Measurements from ENCODE around the gene BCL11A. TPM values are rescaled to one million over a fixed set of nuclear protein-coding genes. Genes with fewer than 3 reads are reported as not detected.
"Not testable (repeated sequence)": the region's sequence is repeated elsewhere in the genome, so short reads cannot be mapped to it uniquely, and the experiment has no call there.

Gene BCL11A
- total and polyA plus RNA-seq, 2 donors from 2014 or later, result 1.4 to 8.7 TPM

GRCh38 chr2:60423505-60423904, 129.9 kb downstream of the BCL11A start:
- Histone ChIP-seq H3K4me3 (ENCODE audit: low read length in 3 of 3) (no peak overlapping the region), H3K27me3 (ENCODE audit: control insufficient read depth, insufficient read depth, low read length) (no peaks in the 10 kb centered on the region), H3K4me1 (ENCODE audit: control insufficient read depth in 2 of 3, insufficient read depth in 2 of 3, low read depth in 1 of 3, low read length in 3 of 3) (no peaks in the 10 kb centered on the region), H3K36me3 (ENCODE audit: control insufficient read depth in 2 of 3, insufficient read depth in 3 of 3, low read length in 3 of 3) (no peaks in the 10 kb centered on the region), H3K9me3 (ENCODE audit: control insufficient read depth in 2 of 3, insufficient read depth in 1 of 3, low read length in 3 of 3) (no peaks in the 10 kb centered on the region), H3K27ac (ENCODE audit: low read depth in 2 of 2, low read length in 2 of 2) (no peak overlapping the region), H3K9ac (ENCODE audit: low read length in 3 of 3) (no peak overlapping the region)
- FAIRE-seq (no peak), DNase-seq (no peak)
- intact Hi-C loops (cut with DNase I), result no loop called here
- TF ChIP-seq CTCF (IDR thresholded peaks at IDR 0.05; ENCODE audit: borderline replicate concordance, extremely low read depth, insufficient read depth), result no peak

DNA sequence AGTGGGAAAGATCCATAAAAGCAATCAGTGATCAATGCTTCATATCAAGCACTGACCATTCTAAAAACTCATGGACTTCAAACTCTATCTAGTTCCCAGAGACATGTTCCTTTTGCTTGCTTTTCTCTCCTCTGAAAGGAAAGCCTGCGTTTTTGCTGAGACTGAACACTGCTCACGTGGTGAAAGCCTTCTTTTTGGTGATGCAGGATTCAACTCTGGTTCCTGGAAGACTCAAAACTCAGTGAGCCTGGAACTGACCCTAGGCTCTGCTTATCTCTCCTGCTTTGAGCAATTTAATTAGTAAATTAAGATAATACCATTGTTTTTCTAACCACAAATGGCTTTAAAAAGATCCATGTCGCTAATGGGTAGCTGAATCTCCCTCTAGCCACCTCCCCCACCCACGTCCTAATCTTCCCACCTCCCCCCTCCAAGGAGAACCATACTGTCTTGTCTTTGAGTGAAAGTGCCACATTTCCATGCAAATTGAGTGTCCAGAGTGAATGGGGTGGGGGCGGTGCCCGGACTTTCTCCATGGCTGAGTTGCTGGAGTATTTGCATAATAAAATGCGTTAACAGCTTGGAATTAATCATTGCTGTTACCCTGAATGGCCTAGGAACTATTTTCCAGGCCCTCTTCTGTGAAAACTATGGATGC, 130.5 kb downstream of the BCL11A start:
- no peak for TF ChIP-seq CTCF (IDR thresholded peaks at IDR 0.05; ENCODE audit: borderline replicate concordance, extremely low read depth, insufficient read depth)

DNA sequence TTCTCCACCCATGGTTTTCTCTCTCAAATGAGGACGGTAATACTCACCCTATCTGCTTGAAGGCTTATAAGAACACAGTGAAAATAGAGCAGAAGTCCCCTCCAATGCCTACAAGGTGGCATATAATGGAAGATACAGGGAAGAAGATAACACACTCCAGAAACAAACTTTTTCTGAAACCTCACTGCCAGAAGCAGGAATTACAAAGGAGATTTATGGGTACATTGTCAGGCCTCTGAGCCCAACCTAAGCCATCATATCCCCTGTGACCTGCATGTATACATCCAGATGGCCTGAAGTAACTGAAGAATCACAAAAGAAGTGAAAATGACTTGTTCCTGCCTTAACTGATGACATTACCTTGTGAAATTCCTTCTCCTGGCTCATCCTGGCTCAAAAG, 136.2 kb downstream of the BCL11A start:
- H3K4me1 ChIP-seq (ENCODE audit: control insufficient read depth in 2 of 3, insufficient read depth in 2 of 3, low read depth in 1 of 3, low read length in 3 of 3); intact Hi-C loops (cut with DNase I); DNase-seq; FAIRE-seq; H3K9me3 ChIP-seq (ENCODE audit: control insufficient read depth in 2 of 3, insufficient read depth in 1 of 3, low read length in 3 of 3); H3K27ac ChIP-seq (ENCODE audit: low read depth in 2 of 2, low read length in 2 of 2); H3K27me3 ChIP-seq (ENCODE audit: control insufficient read depth, insufficient read depth, low read length); H3K9ac ChIP-seq (ENCODE audit: low read length in 3 of 3); H3K4me3 ChIP-seq (ENCODE audit: low read length in 3 of 3); H3K36me3 ChIP-seq (ENCODE audit: control insufficient read depth in 2 of 3, insufficient read depth in 3 of 3, low read length in 3 of 3): not testable (repeated sequence)

More for the DNA sequence above, 130.5 kb downstream of the BCL11A start:
- H3K9me3 ChIP-seq (ENCODE audit: control insufficient read depth in 2 of 3, insufficient read depth in 1 of 3, low read length in 3 of 3), result no peaks in the 10 kb centered on the region
- no peaks in the 10 kb centered on the region for H3K36me3 ChIP-seq (ENCODE audit: control insufficient read depth in 2 of 3, insufficient read depth in 3 of 3, low read length in 3 of 3)
- no peak overlapping the region for H3K27ac ChIP-seq (ENCODE audit: low read depth in 2 of 2, low read length in 2 of 2)
- no peak for DNase-seq
- no peak overlapping the region for H3K4me3 ChIP-seq (ENCODE audit: low read length in 3 of 3)
- FAIRE-seq, result no peak
- no peak overlapping the region for H3K9ac ChIP-seq (ENCODE audit: low read length in 3 of 3)
- intact Hi-C loops (cut with DNase I), result no loop called here
- no peaks in the 10 kb centered on the region for H3K27me3 ChIP-seq (ENCODE audit: control insufficient read depth, insufficient read depth, low read length)
- no peaks in the 10 kb centered on the region for H3K4me1 ChIP-seq (ENCODE audit: control insufficient read depth in 2 of 3, insufficient read depth in 2 of 3, low read depth in 1 of 3, low read length in 3 of 3)

GRCh38 chr2:60416221-60417008, 137.0 kb downstream of the BCL11A start:
- DNase-seq, result no peak
- no peaks in the 10 kb centered on the region for H3K36me3 ChIP-seq (ENCODE audit: control insufficient read depth in 2 of 3, insufficient read depth in 3 of 3, low read length in 3 of 3)
- no peak overlapping the region for H3K9ac ChIP-seq (ENCODE audit: low read length in 3 of 3)
- no peak overlapping the region for H3K27ac ChIP-seq (ENCODE audit: low read depth in 2 of 2, low read length in 2 of 2)
- H3K4me1 ChIP-seq (ENCODE audit: control insufficient read depth in 2 of 3, insufficient read depth in 2 of 3, low read depth in 1 of 3, low read length in 3 of 3), result no peaks in the 10 kb centered on the region
- no peaks in the 10 kb centered on the region for H3K27me3 ChIP-seq (ENCODE audit: control insufficient read depth, insufficient read depth, low read length)
- H3K9me3 ChIP-seq (ENCODE audit: control insufficient read depth in 2 of 3, insufficient read depth in 1 of 3, low read length in 3 of 3), result no peaks in the 10 kb centered on the region
- no peak for TF ChIP-seq CTCF (IDR thresholded peaks at IDR 0.05; ENCODE audit: borderline replicate concordance, extremely low read depth, insufficient read depth)
- no peak for FAIRE-seq
- intact Hi-C loops (cut with DNase I), result no loop called here
- no peak overlapping the region for H3K4me3 ChIP-seq (ENCODE audit: low read length in 3 of 3)

Measured in kidney (tissue), 14 donors.